KMS-11 (cell line): Measurements from ENCODE around the gene PNKD.

ENCODE experiments used
- H2AFZ ChIP-seq: fragments of 200-600 bp; sonication (generic); 2 replicates; pipeline ENCODE4 v1.6.1; 2016; ENCODE audit warnings: antibody characterized with exemption, mixed run types, low read depth
- H3K27ac ChIP-seq: fragments of 200-600 bp; sonication (generic); 2 replicates; pipeline ENCODE4 v1.6.1; 2016; ENCODE audit warnings: mild to moderate bottlenecking, mixed run types
- H3K27me3 ChIP-seq: fragments of 200-600 bp; sonication (generic); 2 replicates; pipeline ENCODE4 v1.6.1; 2017; ENCODE audit warnings: mild to moderate bottlenecking, low read depth, mixed run types, moderate library complexity; ENCODE audit not compliant: insufficient read depth
- H3K36me3 ChIP-seq: fragments of 200-600 bp; sonication (generic); 2 replicates; pipeline ENCODE4 v1.6.1; 2017; ENCODE audit warnings: mild to moderate bottlenecking, mixed run types; ENCODE audit not compliant: insufficient read depth
- H3K4me1 ChIP-seq: fragments of 200-600 bp; sonication (generic); 2 replicates; pipeline ENCODE4 v1.6.1; 2016; ENCODE audit warnings: mild to moderate bottlenecking, low read depth, mixed run types; ENCODE audit not compliant: poor library complexity, severe bottlenecking
- H3K4me2 ChIP-seq: fragments of 200-600 bp; sonication (generic); 2 replicates; pipeline ENCODE4 v1.7.0; 2016; ENCODE audit warnings: mild to moderate bottlenecking, mixed run types
- H3K4me3 ChIP-seq: fragments of 200-600 bp; sonication (generic); IDR thresholded peaks from 2 replicates; pipeline ENCODE4 v1.6.1; 2017; ENCODE audit warnings: low read depth, low read length, mixed read lengths; ENCODE audit not compliant: insufficient read depth
- H3K79me2 ChIP-seq: fragments of 200-600 bp; sonication (generic); 2 replicates; pipeline ENCODE4 v1.6.1; 2016; ENCODE audit warnings: low read depth, mixed run types; ENCODE audit not compliant: insufficient read depth
- H3K9ac ChIP-seq: fragments of 200-600 bp; sonication (generic); 2 replicates; pipeline ENCODE4 v1.6.1; 2016; ENCODE audit warnings: mild to moderate bottlenecking, mixed run types
- H4K20me1 ChIP-seq: fragments of 200-600 bp; sonication (generic); 2 replicates; pipeline ENCODE4 v1.6.1; 2016; ENCODE audit warnings: mild to moderate bottlenecking, mixed run types; ENCODE audit not compliant: insufficient read depth
- CTCF ChIP-seq: fragments of 200-600 bp; sonication (generic); conservative IDR thresholded peaks from 2 replicates; pipeline ENCODE4 v1.6.1; 2017; ENCODE audit warnings: low read depth, mild to moderate bottlenecking, antibody characterized with exemption, low read length, moderate library complexity, mixed read lengths

Gene PNKD

DNA sequence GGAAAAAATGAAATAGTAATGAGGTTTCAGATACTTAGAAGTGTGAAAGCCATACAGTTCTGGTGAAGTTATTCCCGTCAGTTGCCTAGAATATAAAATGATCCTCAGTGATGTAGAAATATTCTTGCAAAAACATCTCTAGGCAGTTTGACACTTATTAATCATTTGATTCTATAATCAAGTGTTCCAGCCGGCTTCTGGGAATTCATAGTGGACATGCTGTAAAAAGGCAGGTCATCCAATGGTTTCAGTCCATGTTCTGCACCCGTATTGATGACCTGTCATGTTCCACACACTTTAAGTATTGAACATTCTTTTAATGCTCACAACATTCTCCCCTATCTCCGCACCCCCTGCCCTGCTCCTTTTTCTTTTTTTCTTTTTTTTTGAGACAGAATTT lies 33.5 kb upstream of the PNKD start:
- Histone ChIP-seq H3K4me3 (no peak overlapping the region), H3K9ac (no peak overlapping the region), H3K27ac (no peak overlapping the region), H3K4me2 (no peak overlapping the region), H2AFZ (no peak overlapping the region), H4K20me1 (no peaks in the 10 kb centered on the region), H3K4me1 (no peaks in the 10 kb centered on the region), H3K27me3 (no peaks in the 10 kb centered on the region), H3K36me3 (peaks cover 8% of the 10 kb centered on the region; the same call in 1 of the 2 replicates), H3K79me2 (0 out of 2 replicates have a peak, but pooled peaks cover 12% of the 10 kb centered on the region)
- no peak for TF ChIP-seq CTCF

- Histone ChIP-seq H3K9ac (no peak overlapping the region), H3K4me3 (no peak overlapping the region), H3K27me3 (no peaks in the 10 kb centered on the region), H3K36me3 (peaks cover 5% of the 10 kb centered on the region; the same call in 1 of the 2 replicates), H2AFZ (no peak overlapping the region), H3K4me2 (no peak overlapping the region), H3K27ac (no peak overlapping the region), H3K79me2 (no peaks in the 10 kb centered on the region), H3K4me1 (no peaks in the 10 kb centered on the region), H4K20me1 (no peaks in the 10 kb centered on the region)
- TF ChIP-seq CTCF: no peak
Measured at GRCh38 chr2:218238887-218239286, 31.4 kb upstream of the PNKD start.

- no peaks in the 10 kb centered on the region for H4K20me1 ChIP-seq
- H3K27ac ChIP-seq: no peak overlapping the region
- no peak overlapping the region for H2AFZ ChIP-seq
- H3K79me2 ChIP-seq: no peaks in the 10 kb centered on the region
- no peak overlapping the region for H3K4me3 ChIP-seq
- TF ChIP-seq CTCF: no peak
- H3K4me1 ChIP-seq: no peaks in the 10 kb centered on the region
- no peak overlapping the region for H3K4me2 ChIP-seq
- H3K36me3 ChIP-seq: peaks cover 5% of the 10 kb centered on the region; the same call in 1 of the 2 replicates
- no peaks in the 10 kb centered on the region for H3K27me3 ChIP-seq
- H3K9ac ChIP-seq: no peak overlapping the region
Measured at GRCh38 chr2:218244204-218244603, 26.1 kb upstream of the PNKD start.

- Histone ChIP-seq H4K20me1 (no peaks in the 10 kb centered on the region), H3K4me1 (no peaks in the 10 kb centered on the region), H3K4me2 (no peak overlapping the region), H3K79me2 (no peaks in the 10 kb centered on the region), H3K4me3 (no peak overlapping the region), H3K27me3 (no peaks in the 10 kb centered on the region), H3K9ac (no peak overlapping the region), H3K27ac (no peak overlapping the region), H2AFZ (no peak overlapping the region), H3K36me3 (peaks cover 10% of the 10 kb centered on the region; the same call in 1 of the 2 replicates)
- TF ChIP-seq CTCF: no peak
Measured at GRCh38 chr2:218244665-218245064, 25.7 kb upstream of the PNKD start.
